RWPE2 (cell line): Measurements from ENCODE around the gene ZNF319.

Experiments
- ATAC-seq: fragments of 200-7000 bp; cut with Tn5 transposase; 3 replicates; pipeline ENCODE4 v1.9.1; 2021; ENCODE audit warnings: low read depth
- DNase-seq: peaks from one replicate; pipeline ENCODE4 v3.0.0-alpha.2; 2020; ENCODE audit warnings: low spot score
- H3K27ac ChIP-seq: fragments of 450-650 bp; 2 replicates; pipeline ENCODE4 v1.5.1; 2017; ENCODE audit warnings: mild to moderate bottlenecking; ENCODE audit not compliant: poor library complexity, severe bottlenecking
- H3K27me3 ChIP-seq: fragments of 250-450 bp; sonication (Bioruptor Pico); 2 replicates; pipeline ENCODE4 v1.5.1; 2021; ENCODE audit warnings: mild to moderate bottlenecking, moderate library complexity; ENCODE audit not compliant: insufficient read depth, poor library complexity, severe bottlenecking
- H3K36me3 ChIP-seq: fragments of 250-450 bp; sonication (Bioruptor Pico); 2 replicates; pipeline ENCODE4 v1.5.1; 2020; ENCODE audit warnings: low read depth, mild to moderate bottlenecking, moderate library complexity
- H3K4me1 ChIP-seq: fragments of 250-450 bp; sonication (Bioruptor Pico); 2 replicates; pipeline ENCODE4 v1.5.1; 2021; ENCODE audit warnings: mild to moderate bottlenecking, moderate library complexity; ENCODE audit not compliant: insufficient read depth, poor library complexity, severe bottlenecking
- H3K4me3 ChIP-seq: fragments of 250-450 bp; sonication (Bioruptor Pico); 2 replicates; pipeline ENCODE4 v1.5.1; 2021; ENCODE audit warnings: mild to moderate bottlenecking, moderate library complexity; ENCODE audit not compliant: severe bottlenecking
- H3K9me3 ChIP-seq: fragments of 250-450 bp; sonication (Bioruptor Pico); 2 replicates; pipeline ENCODE4 v1.5.1; 2021; ENCODE audit warnings: mild to moderate bottlenecking, moderate library complexity; ENCODE audit not compliant: severe bottlenecking
- TF ChIP-seq, protein P1 (sequence below): fragments of 450-650 bp; IDR thresholded peaks from one replicate; pipeline ENCODE4 v1.5.1; 2017; ENCODE audit warnings: mild to moderate bottlenecking, moderate library complexity; ENCODE audit not compliant: poor library complexity, severe bottlenecking

ZNF319 gene

GRCh38 chr16:57994778-57995177, 5.7 kb downstream of the ZNF319 start:
- TF ChIP-seq, protein P1, sequence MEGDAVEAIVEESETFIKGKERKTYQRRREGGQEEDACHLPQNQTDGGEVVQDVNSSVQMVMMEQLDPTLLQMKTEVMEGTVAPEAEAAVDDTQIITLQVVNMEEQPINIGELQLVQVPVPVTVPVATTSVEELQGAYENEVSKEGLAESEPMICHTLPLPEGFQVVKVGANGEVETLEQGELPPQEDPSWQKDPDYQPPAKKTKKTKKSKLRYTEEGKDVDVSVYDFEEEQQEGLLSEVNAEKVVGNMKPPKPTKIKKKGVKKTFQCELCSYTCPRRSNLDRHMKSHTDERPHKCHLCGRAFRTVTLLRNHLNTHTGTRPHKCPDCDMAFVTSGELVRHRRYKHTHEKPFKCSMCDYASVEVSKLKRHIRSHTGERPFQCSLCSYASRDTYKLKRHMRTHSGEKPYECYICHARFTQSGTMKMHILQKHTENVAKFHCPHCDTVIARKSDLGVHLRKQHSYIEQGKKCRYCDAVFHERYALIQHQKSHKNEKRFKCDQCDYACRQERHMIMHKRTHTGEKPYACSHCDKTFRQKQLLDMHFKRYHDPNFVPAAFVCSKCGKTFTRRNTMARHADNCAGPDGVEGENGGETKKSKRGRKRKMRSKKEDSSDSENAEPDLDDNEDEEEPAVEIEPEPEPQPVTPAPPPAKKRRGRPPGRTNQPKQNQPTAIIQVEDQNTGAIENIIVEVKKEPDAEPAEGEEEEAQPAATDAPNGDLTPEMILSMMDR: peak; percentile 30
- no peaks in the 10 kb centered on the region for H3K9me3 ChIP-seq
- peaks cover 31% of the 10 kb centered on the region for H3K4me1 ChIP-seq
- H3K27ac ChIP-seq: no peak overlapping the region
- no peak for ATAC-seq
- H3K4me3 ChIP-seq: no peak overlapping the region
- DNase-seq: no peak
- H3K36me3 ChIP-seq: peaks cover 13% of the 10 kb centered on the region
- H3K27me3 ChIP-seq: no peaks in the 10 kb centered on the region

DNA sequence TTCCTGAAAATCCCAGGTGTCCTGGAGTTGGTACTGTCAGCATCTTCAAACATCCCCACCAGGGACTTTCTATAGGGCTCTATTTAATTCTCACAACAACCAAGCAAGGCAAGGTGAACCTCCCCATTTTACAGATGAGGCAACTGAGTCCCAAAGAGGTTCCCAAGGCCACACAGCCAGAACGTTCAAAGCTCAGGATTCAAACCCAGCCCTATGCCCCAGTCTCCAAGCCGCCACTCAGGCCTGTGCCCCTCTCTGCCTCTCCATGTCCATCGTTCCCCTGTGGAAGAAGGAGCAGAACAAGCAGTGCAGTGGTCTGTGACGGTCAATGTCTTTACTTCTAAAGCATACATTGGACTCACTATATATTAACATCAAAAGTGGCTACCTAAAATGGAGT, 6.1 kb downstream of the ZNF319 start:
- Histone ChIP-seq H3K4me3 (no peak overlapping the region), H3K27ac (no peak overlapping the region), H3K27me3 (no peaks in the 10 kb centered on the region), H3K36me3 (peaks cover 13% of the 10 kb centered on the region), H3K9me3 (no peaks in the 10 kb centered on the region), H3K4me1 (peaks cover 29% of the 10 kb centered on the region)
- ATAC-seq (no peak), DNase-seq (no peak)
- TF ChIP-seq, protein P1: no peak

DNA sequence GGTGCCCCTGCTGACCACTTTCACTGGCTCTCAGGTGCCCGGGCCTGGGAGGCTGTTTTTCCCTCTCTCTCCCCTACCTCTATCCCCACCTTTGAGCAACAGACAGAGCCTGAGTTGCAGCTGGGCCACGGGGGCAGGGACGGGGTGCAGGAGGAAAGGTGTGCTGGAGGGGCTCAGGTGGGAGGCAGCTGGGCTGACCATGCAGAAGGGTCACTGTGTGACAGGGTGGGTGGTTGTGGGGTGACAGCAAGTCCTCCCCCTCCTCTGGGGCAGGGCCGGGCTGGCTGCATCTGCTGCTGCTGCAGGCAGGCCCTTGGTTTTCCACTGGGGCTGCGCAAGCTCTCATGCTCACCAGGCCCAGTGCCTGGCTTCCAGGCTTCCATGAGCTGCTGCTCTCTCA, 6.6 kb downstream of the ZNF319 start:
- no peaks in the 10 kb centered on the region for H3K27me3 ChIP-seq
- no peak overlapping the region for H3K4me3 ChIP-seq
- H3K27ac ChIP-seq: peak overlapping the region; percentile 34
- H3K9me3 ChIP-seq: no peaks in the 10 kb centered on the region
- DNase-seq: no peak
- TF ChIP-seq, protein P1: no peak
- peaks cover 13% of the 10 kb centered on the region for H3K36me3 ChIP-seq
- no peak for ATAC-seq
- peaks cover 27% of the 10 kb centered on the region for H3K4me1 ChIP-seq

- ATAC-seq (peak; percentile 52), DNase-seq (no peak)
- Histone ChIP-seq H3K4me3 (no peak overlapping the region), H3K9me3 (no peaks in the 10 kb centered on the region), H3K36me3 (peaks cover 13% of the 10 kb centered on the region), H3K27ac (peak overlapping the region; percentile 34), H3K27me3 (no peaks in the 10 kb centered on the region), H3K4me1 (peaks cover 27% of the 10 kb centered on the region)
- TF ChIP-seq, protein P1: no peak
Observed at GRCh38 chr16:57993438-57993837, 7.0 kb downstream of the ZNF319 start.

DNA sequence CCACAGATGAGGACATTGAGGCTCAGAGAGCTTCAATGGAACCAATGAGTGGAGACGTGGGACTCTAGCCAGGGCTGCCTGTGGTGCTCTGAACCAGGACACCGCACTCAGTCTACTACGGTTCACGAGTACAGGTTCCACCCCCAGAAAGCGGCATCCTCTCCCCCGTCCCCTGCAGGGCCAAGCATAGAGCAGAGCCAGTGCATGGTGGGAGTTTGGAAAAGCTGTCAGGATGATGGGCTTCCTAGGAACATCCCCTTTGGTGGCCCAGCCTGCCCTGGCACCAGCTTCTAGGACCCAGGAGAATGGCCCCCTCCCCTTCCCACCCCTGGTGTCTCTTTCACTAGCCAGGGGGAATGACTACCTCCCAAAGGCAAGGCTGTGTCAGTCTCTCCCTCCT, 8.4 kb downstream of the ZNF319 start:
- ATAC-seq: no peak
- no peaks in the 10 kb centered on the region for H3K9me3 ChIP-seq
- peaks cover 22% of the 10 kb centered on the region for H3K4me1 ChIP-seq
- H3K27ac ChIP-seq: no peak overlapping the region
- H3K4me3 ChIP-seq: no peak overlapping the region
- H3K27me3 ChIP-seq: no peaks in the 10 kb centered on the region
- TF ChIP-seq, protein P1: no peak
- peaks cover 9% of the 10 kb centered on the region for H3K36me3 ChIP-seq
- DNase-seq: no peak
